ENCODE measurements around the gene ABHD10. TPM values are rescaled to one million over a fixed set of nuclear protein-coding genes. Genes with fewer than 3 reads are reported as not detected.

ABHD10 gene
- total RNA-seq, 1 donor from 2014 or later, result 26.3 TPM

GRCh38 chr3:112010636-112011035 is 31.8 kb downstream of the ABHD10 start:
- no peaks in the 10 kb centered on the region for H3K36me3 Mint-ChIP-seq (ENCODE audit: low read depth)
- H3K27ac Mint-ChIP-seq (ENCODE audit: unreplicated experiment), result peak overlapping the region; percentile 1

GRCh38 chr3:112011376-112011940 is 32.6 kb downstream of the ABHD10 start:
- TF ChIP-seq CTCF (IDR thresholded peaks at IDR 0.05), result no peak
- no peaks in the 10 kb centered on the region for H3K9me3 Mint-ChIP-seq (ENCODE audit: low read depth)
- no peaks in the 10 kb centered on the region for H3K36me3 Mint-ChIP-seq (ENCODE audit: low read depth)
- H3K27ac Mint-ChIP-seq (ENCODE audit: unreplicated experiment), result no peak overlapping the region
- no peak for DNase-seq (ENCODE audit: low spot score)
- H3K4me3 Mint-ChIP-seq (ENCODE audit: unreplicated experiment), result no peak overlapping the region
- H3K4me1 Mint-ChIP-seq (ENCODE audit: low read depth), result peaks cover 43% of the 10 kb centered on the region
- no peaks in the 10 kb centered on the region for H3K27me3 Mint-ChIP-seq (ENCODE audit: low read depth)

More at GRCh38 chr3:112010636-112011035, 31.8 kb downstream of the ABHD10 start:
- no peaks in the 10 kb centered on the region for H3K9me3 Mint-ChIP-seq (ENCODE audit: low read depth)
- peaks cover 43% of the 10 kb centered on the region for H3K4me1 Mint-ChIP-seq (ENCODE audit: low read depth)
- no peak for TF ChIP-seq CTCF (IDR thresholded peaks at IDR 0.05)
- no peak for DNase-seq (ENCODE audit: low spot score)
- no peak overlapping the region for H3K4me3 Mint-ChIP-seq (ENCODE audit: unreplicated experiment)
- H3K27me3 Mint-ChIP-seq (ENCODE audit: low read depth), result no peaks in the 10 kb centered on the region

GRCh38 chr3:112012205-112012992 is 33.6 kb downstream of the ABHD10 start:
- Mint-ChIP-seq H3K27me3 (ENCODE audit: low read depth) (no peaks in the 10 kb centered on the region), H3K4me3 (ENCODE audit: unreplicated experiment) (no peak overlapping the region), H3K27ac (ENCODE audit: unreplicated experiment) (peak overlapping the region; percentile 41), H3K4me1 (ENCODE audit: low read depth) (peaks cover 40% of the 10 kb centered on the region), H3K36me3 (ENCODE audit: low read depth) (no peaks in the 10 kb centered on the region), H3K9me3 (ENCODE audit: low read depth) (no peaks in the 10 kb centered on the region)
- DNase-seq (ENCODE audit: low spot score), result no peak
- no peak for TF ChIP-seq CTCF (IDR thresholded peaks at IDR 0.05)

GRCh38 chr3:112013058-112013783 is 34.4 kb downstream of the ABHD10 start:
- TF ChIP-seq CTCF (IDR thresholded peaks at IDR 0.05), result peak; percentile 89
- H3K4me3 Mint-ChIP-seq (ENCODE audit: unreplicated experiment), result no peak overlapping the region
- H3K4me1 Mint-ChIP-seq (ENCODE audit: low read depth), result peaks cover 35% of the 10 kb centered on the region
- DNase-seq (ENCODE audit: low spot score), result no peak
- no peaks in the 10 kb centered on the region for H3K27me3 Mint-ChIP-seq (ENCODE audit: low read depth)
- no peaks in the 10 kb centered on the region for H3K36me3 Mint-ChIP-seq (ENCODE audit: low read depth)
- H3K9me3 Mint-ChIP-seq (ENCODE audit: low read depth), result no peaks in the 10 kb centered on the region
- H3K27ac Mint-ChIP-seq (ENCODE audit: unreplicated experiment), result peak overlapping the region; percentile 8

- TF ChIP-seq CTCF (IDR thresholded peaks at IDR 0.05), result peak; percentile 13
- no peak for DNase-seq (ENCODE audit: low spot score)
- no peak overlapping the region for H3K4me3 Mint-ChIP-seq (ENCODE audit: unreplicated experiment)
- H3K4me1 Mint-ChIP-seq (ENCODE audit: low read depth), result peaks cover 30% of the 10 kb centered on the region
- H3K27me3 Mint-ChIP-seq (ENCODE audit: low read depth), result no peaks in the 10 kb centered on the region
- H3K27ac Mint-ChIP-seq (ENCODE audit: unreplicated experiment), result no peak overlapping the region
- no peaks in the 10 kb centered on the region for H3K9me3 Mint-ChIP-seq (ENCODE audit: low read depth)
- H3K36me3 Mint-ChIP-seq (ENCODE audit: low read depth), result no peaks in the 10 kb centered on the region
These were observed 34.9 kb downstream of the ABHD10 start for GRCh38 chr3:112013784-112014143.

Measured in chondrocyte (in vitro differentiated cells).